ENCODE results near the gene SMIM35.

The SMIM35 gene

GRCh38 chr11:118021146-118021545 is 65.6 kb downstream of the SMIM35 start (continued):
- TF ChIP-seq ZNF626 (tag by site-specific recombination; IDR thresholded peaks at IDR 0.05) (no peak), ZNF555 (tag by site-specific recombination; conservative IDR thresholded peaks at IDR 0.05) (no peak), ZNF747 (tag by site-specific recombination; IDR thresholded peaks at IDR 0.05) (no peak), ZNF623 (tag by site-specific recombination; IDR thresholded peaks at IDR 0.05) (no peak), ZNF473 (tag by site-specific recombination; IDR thresholded peaks at IDR 0.05) (no peak)
- TF ChIP-seq, protein P1, sequence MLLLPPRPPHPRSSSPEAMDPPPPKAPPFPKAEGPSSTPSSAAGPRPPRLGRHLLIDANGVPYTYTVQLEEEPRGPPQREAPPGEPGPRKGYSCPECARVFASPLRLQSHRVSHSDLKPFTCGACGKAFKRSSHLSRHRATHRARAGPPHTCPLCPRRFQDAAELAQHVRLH (tag by site-specific recombination; IDR thresholded peaks at IDR 0.05): no peak

GRCh38 chr11:118018401-118018800 is 68.4 kb downstream of the SMIM35 start:
- ChIA-PET POLR2A (no interaction called here), CTCF (interaction anchor here (0.6 kb wide), 1 partner anchor 555 kb away, joined by 3 read pairs; no protein-coding TSS in a partner anchor)
- H3K27ac ChIP-seq (ENCODE audit: extremely low read depth, low read depth, low read length): no peak overlapping the region
- H3K36me3 ChIP-seq (ENCODE audit: control insufficient read depth in 2 of 2, insufficient read depth in 1 of 2, low read length in 2 of 2): no peaks in the 10 kb centered on the region
- H3K4me3 ChIP-seq (ENCODE audit: low read depth, low read length): no peak overlapping the region
- TF ChIP-seq MYNN (tag by site-specific recombination; IDR thresholded peaks at IDR 0.05; ENCODE audit: borderline replicate concordance) (no peak), ZNF148 (tag by site-specific recombination; IDR thresholded peaks at IDR 0.05; ENCODE audit: borderline replicate concordance) (no peak), ZNF266 (tag by site-specific recombination; IDR thresholded peaks at IDR 0.05; ENCODE audit: low read depth) (no peak), ZNF747 (tag by site-specific recombination; IDR thresholded peaks at IDR 0.05) (no peak), ZFHX2 (tag by site-specific recombination; conservative IDR thresholded peaks at IDR 0.05) (no peak), SCRT2 (tag by site-specific recombination; IDR thresholded peaks at IDR 0.05) (no peak), ZNF768 (tag by site-specific recombination; IDR thresholded peaks at IDR 0.05) (no peak), ZNF707 (tag by site-specific recombination; IDR thresholded peaks at IDR 0.05) (no peak)
- H3K4me1 ChIP-seq (ENCODE audit: control insufficient read depth, insufficient read depth, low read length): no peaks in the 10 kb centered on the region
- no peaks in the 10 kb centered on the region for H3K9me3 ChIP-seq (ENCODE audit: control insufficient read depth, insufficient read depth, low read depth, low read length)

DNA sequence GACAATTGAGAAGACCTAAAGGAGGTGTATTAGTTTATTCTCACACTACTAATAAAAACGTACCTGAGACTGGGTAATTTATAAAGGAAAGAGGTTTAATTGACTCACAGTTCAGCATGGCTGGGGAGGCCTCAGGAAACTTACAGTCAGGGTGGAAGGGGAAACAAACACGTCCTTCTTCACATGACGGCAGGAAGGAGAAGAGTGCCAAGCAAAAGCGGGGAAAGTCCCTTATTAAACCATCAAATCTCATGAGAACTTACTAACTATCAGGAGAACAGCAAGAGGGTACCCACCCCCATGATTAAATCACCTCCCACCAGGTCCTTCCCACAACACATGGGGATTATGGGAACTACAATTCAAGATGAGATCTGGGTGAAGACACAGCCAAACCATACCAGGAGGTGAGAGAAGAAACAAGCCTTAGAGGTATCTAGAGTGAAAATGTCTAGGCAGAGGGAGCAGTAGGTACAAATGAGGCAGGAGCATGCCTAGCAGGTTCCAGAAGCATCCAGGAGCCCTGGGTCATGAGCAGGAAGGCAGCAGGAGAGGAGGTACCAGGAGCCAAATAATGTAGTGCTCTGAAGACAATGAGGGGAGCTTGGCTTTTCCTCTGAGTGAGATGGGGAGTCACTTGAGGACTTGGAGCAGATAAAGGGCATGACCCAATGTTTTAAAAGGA is 69.0 kb downstream of the SMIM35 start:
- TF ChIP-seq, protein P2, sequence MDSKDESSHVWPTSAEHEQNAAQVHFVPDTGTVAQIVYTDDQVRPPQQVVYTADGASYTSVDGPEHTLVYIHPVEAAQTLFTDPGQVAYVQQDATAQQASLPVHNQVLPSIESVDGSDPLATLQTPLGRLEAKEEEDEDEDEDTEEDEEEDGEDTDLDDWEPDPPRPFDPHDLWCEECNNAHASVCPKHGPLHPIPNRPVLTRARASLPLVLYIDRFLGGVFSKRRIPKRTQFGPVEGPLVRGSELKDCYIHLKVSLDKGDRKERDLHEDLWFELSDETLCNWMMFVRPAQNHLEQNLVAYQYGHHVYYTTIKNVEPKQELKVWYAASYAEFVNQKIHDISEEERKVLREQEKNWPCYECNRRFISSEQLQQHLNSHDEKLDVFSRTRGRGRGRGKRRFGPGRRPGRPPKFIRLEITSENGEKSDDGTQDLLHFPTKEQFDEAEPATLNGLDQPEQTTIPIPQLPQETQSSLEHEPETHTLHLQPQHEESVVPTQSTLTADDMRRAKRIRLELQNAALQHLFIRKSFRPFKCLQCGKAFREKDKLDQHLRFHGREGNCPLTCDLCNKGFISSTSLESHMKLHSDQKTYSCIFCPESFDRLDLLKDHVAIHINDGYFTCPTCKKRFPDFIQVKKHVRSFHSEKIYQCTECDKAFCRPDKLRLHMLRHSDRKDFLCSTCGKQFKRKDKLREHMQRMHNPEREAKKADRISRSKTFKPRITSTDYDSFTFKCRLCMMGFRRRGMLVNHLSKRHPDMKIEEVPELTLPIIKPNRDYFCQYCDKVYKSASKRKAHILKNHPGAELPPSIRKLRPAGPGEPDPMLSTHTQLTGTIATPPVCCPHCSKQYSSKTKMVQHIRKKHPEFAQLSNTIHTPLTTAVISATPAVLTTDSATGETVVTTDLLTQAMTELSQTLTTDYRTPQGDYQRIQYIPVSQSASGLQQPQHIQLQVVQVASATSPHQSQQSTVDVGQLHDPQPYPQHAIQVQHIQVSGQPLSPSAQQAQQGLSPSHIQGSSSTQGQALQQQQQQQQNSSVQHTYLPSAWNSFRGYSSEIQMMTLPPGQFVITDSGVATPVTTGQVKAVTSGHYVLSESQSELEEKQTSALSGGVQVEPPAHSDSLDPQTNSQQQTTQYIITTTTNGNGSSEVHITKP (tag by site-specific recombination; IDR thresholded peaks at IDR 0.05): no peak
- TF ChIP-seq ZNF114 (tag by site-specific recombination; IDR thresholded peaks at IDR 0.05): no peak
- Histone ChIP-seq H3K4me3 (ENCODE audit: low read depth, low read length) (no peak overlapping the region), H3K4me1 (ENCODE audit: control insufficient read depth, insufficient read depth, low read length) (no peaks in the 10 kb centered on the region), H3K9me3 (ENCODE audit: control insufficient read depth, insufficient read depth, low read depth, low read length) (no peaks in the 10 kb centered on the region), H3K36me3 (ENCODE audit: control insufficient read depth in 2 of 2, insufficient read depth in 1 of 2, low read length in 2 of 2) (no peaks in the 10 kb centered on the region), H3K27ac (ENCODE audit: extremely low read depth, low read depth, low read length) (no peak overlapping the region)
- CTCF ChIA-PET: no interaction called here
- POLR2A ChIA-PET: no interaction called here
